ENCODE measurements around the gene NCF2.

DNA sequence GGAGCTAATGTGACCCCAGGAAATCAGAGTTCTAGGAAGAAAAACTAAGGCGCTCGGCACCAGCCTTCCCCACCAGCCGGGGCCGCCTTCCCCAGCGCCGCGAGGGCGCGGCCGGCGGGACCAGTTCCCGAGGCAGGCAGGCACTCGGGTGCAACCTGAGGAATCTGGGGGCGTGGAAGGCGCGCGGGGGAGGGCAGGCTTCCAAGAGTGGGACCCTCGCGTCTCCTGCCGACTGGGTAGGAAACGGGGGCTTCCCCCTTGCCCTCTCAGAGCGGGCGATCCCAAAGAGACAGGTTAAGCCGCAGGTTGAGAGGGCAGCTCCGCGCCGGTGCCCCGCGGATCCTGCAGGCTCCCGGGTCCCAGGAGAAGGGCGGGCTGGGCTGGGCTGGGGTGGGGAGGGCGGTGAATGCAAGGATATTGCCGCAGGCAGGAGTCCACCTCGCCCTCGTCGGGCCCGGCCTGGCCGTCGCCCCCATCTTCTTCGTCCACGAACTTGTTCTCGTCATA is 44.9 kb upstream of the NCF2 start:
- TF ChIP-seq, protein P1, sequence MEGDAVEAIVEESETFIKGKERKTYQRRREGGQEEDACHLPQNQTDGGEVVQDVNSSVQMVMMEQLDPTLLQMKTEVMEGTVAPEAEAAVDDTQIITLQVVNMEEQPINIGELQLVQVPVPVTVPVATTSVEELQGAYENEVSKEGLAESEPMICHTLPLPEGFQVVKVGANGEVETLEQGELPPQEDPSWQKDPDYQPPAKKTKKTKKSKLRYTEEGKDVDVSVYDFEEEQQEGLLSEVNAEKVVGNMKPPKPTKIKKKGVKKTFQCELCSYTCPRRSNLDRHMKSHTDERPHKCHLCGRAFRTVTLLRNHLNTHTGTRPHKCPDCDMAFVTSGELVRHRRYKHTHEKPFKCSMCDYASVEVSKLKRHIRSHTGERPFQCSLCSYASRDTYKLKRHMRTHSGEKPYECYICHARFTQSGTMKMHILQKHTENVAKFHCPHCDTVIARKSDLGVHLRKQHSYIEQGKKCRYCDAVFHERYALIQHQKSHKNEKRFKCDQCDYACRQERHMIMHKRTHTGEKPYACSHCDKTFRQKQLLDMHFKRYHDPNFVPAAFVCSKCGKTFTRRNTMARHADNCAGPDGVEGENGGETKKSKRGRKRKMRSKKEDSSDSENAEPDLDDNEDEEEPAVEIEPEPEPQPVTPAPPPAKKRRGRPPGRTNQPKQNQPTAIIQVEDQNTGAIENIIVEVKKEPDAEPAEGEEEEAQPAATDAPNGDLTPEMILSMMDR (IDR thresholded peaks at IDR 0.05), result peak in 1 of 2 donors; percentile 5
- no peak for TF ChIP-seq POLR2A (IDR thresholded peaks at IDR 0.05)
